ENCODE measurements around the gene PKN2. TPM values are rescaled to one million over a fixed set of nuclear protein-coding genes. Genes with fewer than 3 reads are reported as not detected.

Gene PKN2
- total and polyA plus RNA-seq, 9 of the 15 experiments (the other 6 are each of a cell fraction or from before 2014, with no cell fraction given) = 4.5 to 25.3 (median 19.2) TPM

DNA sequence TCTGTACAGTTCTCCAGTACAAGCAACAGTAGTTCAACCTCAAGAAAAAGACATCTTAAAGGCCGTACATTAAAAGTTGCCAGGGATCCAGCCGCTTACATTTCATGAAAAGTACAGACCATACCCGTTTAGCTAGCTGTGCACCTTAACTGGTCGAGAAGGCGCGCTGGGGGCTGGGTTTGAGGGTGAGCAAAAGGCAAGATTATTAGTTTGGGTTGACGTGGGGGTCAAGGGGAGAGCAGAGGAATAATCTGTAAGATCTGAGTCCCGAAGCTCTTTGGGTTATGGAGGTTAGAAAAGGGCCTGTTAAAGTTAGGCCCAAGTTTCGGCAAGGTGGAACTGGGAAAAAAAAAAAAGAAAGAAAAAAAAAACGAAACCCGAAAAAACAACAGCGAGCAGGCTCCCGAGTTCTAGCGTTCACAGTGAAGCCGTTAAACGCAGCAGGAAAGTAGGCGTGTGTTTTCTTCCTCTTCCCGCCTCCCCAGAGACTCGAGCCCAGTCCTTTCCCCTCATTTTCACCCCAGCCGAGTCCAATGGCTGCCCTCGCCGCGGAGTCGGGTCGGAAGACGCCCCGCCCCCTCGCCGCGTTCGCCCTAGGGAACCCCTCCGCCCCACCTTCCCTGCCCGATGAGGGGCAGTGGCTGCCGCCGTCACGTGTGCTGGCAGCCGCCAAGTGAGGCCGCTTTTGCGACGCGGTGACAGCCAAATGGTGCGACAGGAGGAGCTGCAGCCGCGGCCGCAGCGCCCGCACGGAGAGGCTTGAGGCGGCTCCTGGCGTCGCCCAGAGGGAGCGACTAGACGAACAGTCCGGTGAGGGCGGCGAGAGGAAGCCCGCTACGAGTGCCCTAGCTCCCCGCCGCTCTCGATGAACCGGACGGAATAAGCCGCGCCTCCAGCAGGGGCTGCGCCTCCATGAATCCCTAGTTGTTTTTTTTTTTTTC, at the start of gene PKN2 (continued):
- TF ChIP-seq KDM5B (IDR thresholded peaks at IDR 0.05; ENCODE audit: insufficient replicate concordance, low read depth, low read length) (peak; percentile 82), SRSF1 (IDR thresholded peaks at IDR 0.05; ENCODE audit: low read depth, low read length) (no peak), ARID3B (CRISPR knock-in tag; IDR thresholded peaks at IDR 0.05; ENCODE audit: borderline replicate concordance) (no peak), XRCC5 (IDR thresholded peaks at IDR 0.05; ENCODE audit: low read depth, low read length) (no peak; the same call in 1 of the 2 replicates), ZBTB7A (IDR thresholded peaks at IDR 0.05; ENCODE audit: borderline replicate concordance, control insufficient read depth, low read depth, low read length) (peak; percentile 52; the same call in 1 of the 2 replicates), ZC3H11A (IDR thresholded peaks at IDR 0.05; ENCODE audit: low read depth, low read length) (no peak), CHD4 (IDR thresholded peaks at IDR 0.05; ENCODE audit: insufficient read depth, insufficient replicate concordance, low read depth, low read length, poor library complexity, severe bottlenecking) (no peak), NR2F6 (CRISPR knock-in tag; IDR thresholded peaks at IDR 0.05) (no peak), JUND (IDR thresholded peaks at IDR 0.05; ENCODE audit: borderline replicate concordance, low read depth, low read length) (peak; percentile 46; the same call in 1 of the 2 replicates), JUND (tag; IDR thresholded peaks at IDR 0.05; ENCODE audit: borderline replicate concordance, low read depth, low read length) (peak; percentile 7; the same call in 1 of the 3 replicates), L3MBTL2 (IDR thresholded peaks at IDR 0.05) (peak; percentile 53), ZBTB12 (CRISPR knock-in tag; IDR thresholded peaks at IDR 0.05) (peak; percentile 92), USF1 (CRISPR knock-in tag; IDR thresholded peaks at IDR 0.05) (peak; percentile 99)
- TF ChIP-seq, protein P1, sequence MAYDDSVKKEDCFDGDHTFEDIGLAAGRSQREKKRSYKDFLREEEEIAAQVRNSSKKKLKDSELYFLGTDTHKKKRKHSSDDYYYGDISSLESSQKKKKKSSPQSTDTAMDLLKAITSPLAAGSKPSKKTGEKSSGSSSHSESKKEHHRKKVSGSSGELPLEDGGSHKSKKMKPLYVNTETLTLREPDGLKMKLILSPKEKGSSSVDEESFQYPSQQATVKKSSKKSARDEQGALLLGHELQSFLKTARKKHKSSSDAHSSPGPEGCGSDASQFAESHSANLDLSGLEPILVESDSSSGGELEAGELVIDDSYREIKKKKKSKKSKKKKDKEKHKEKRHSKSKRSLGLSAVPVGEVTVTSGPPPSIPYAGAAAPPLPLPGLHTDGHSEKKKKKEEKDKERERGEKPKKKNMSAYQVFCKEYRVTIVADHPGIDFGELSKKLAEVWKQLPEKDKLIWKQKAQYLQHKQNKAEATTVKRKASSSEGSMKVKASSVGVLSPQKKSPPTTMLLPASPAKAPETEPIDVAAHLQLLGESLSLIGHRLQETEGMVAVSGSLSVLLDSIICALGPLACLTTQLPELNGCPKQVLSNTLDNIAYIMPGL (CRISPR knock-in tag; IDR thresholded peaks at IDR 0.05) = no peak

All from K562 (cell line).